PFSK-1 (cell line): ENCODE measurements around the gene SKA3.

ENCODE experiments used
- POLR2AphosphoS5 ChIP-seq: IDR thresholded peaks from 2 replicates; pipeline ENCODE4 v1.6.1; 2012; ENCODE audit warnings: low read depth, mild to moderate bottlenecking, control low read depth, low read length, moderate library complexity
- REST ChIP-seq, 2 experiments: IDR thresholded peaks; 2 replicates each; pipeline versions ENCODE4 v1.6.1 to v1.8.0; 2011 to 2012; ENCODE audit warnings: low read depth in 2 of 2, low read length in 2 of 2, control low read depth in 1 of 2, inconsistent platforms in 1 of 2, mild to moderate bottlenecking in 1 of 2, moderate library complexity in 1 of 2; ENCODE audit not compliant: insufficient read depth in 1 of 2
- SIN3A ChIP-seq: IDR thresholded peaks from 2 replicates; pipeline ENCODE4 v1.6.1; 2012; ENCODE audit warnings: mild to moderate bottlenecking, low read length, moderate library complexity, borderline replicate concordance; ENCODE audit not compliant: insufficient read depth
- TAF1 ChIP-seq: IDR thresholded peaks from 2 replicates; pipeline ENCODE4 v1.6.1; 2012; ENCODE audit warnings: low read length, control low read depth, borderline replicate concordance; ENCODE audit not compliant: insufficient read depth

GRCh38 chr13:21175656-21176214 lies 617 bp downstream of the SKA3 start:
- TF ChIP-seq POLR2AphosphoS5 (no peak), TAF1 (no peak), SIN3A (no peak), REST (IDR thresholded peaks at IDR 0.05; ENCODE audit: insufficient read depth in 1 of 2, low read depth in 2 of 2, low read length in 2 of 2) (no peak)
